Liver (tissue), 9 donors: ENCODE results near the gene WWC2. TPM values are rescaled to one million over a fixed set of nuclear protein-coding genes. Genes with fewer than 3 reads are reported as not detected.

Experiments
- DNase-seq: peaks from one replicate; pipeline ENCODE4 v3.0.0-alpha.2; 2017; ENCODE audit warnings: low spot score
- H3K27ac ChIP-seq, 2 donors: one replicate each; pipeline ENCODE4 v1.7.0; 2013; ENCODE audit warnings: inconsistent platforms in 2 of 2, low read length in 2 of 2, control low read depth in 1 of 2, low read depth in 1 of 2, mild to moderate bottlenecking in 1 of 2
- H3K27me3 ChIP-seq, 4 donors: one replicate each; pipeline versions ENCODE4 v1.6.1 to v1.7.0; 2013; ENCODE audit warnings: low read length in 3 of 4, inconsistent platforms in 1 of 4, mild to moderate bottlenecking in 1 of 4, moderate library complexity in 1 of 4; ENCODE audit not compliant: control insufficient read depth in 4 of 4, insufficient read depth in 4 of 4
- H3K36me3 ChIP-seq, 4 donors: one replicate each; pipeline versions ENCODE4 v1.6.1 to v1.7.0; 2013; ENCODE audit warnings: low read length in 3 of 4, mild to moderate bottlenecking in 3 of 4, low read depth in 1 of 4, moderate library complexity in 1 of 4; ENCODE audit not compliant: control insufficient read depth in 4 of 4, insufficient read depth in 3 of 4
- H3K4me1 ChIP-seq, 4 donors: one replicate each; pipeline versions ENCODE4 v1.6.1 to v1.7.0; 2013; ENCODE audit warnings: low read length in 3 of 4, mild to moderate bottlenecking in 3 of 4, moderate library complexity in 1 of 4; ENCODE audit not compliant: control insufficient read depth in 4 of 4, insufficient read depth in 4 of 4
- H3K4me3 ChIP-seq, 3 donors: one replicate each; pipeline versions ENCODE4 v1.6.1 to v1.7.0; 2013; ENCODE audit warnings: low read length in 3 of 3, control low read depth in 1 of 3, low read depth in 1 of 3, mild to moderate bottlenecking in 1 of 3
- H3K9ac ChIP-seq, 2 donors: one replicate each; pipeline ENCODE4 v1.7.0; 2013; ENCODE audit warnings: low read length in 2 of 2, mild to moderate bottlenecking in 2 of 2, moderate library complexity in 2 of 2, control low read depth in 1 of 2, low read depth in 1 of 2
- H3K9me3 ChIP-seq, 4 donors: one replicate each; pipeline versions ENCODE4 v1.6.1 to v1.7.0; 2013; ENCODE audit warnings: low read length in 3 of 4; ENCODE audit not compliant: control insufficient read depth in 4 of 4
- EGR1 ChIP-seq, 2 donors: IDR thresholded peaks; 2 replicates each; pipeline ENCODE4 v1.6.1; 2016 to 2018; ENCODE audit warnings: antibody characterized with exemption in 2 of 2, low read depth in 2 of 2
- FOXA1 ChIP-seq: IDR thresholded peaks from 2 replicates; pipeline ENCODE4 v1.6.1; 2016; ENCODE audit warnings: antibody characterized with exemption
- FOXA2 ChIP-seq: IDR thresholded peaks from 2 replicates; pipeline ENCODE4 v1.6.1; 2016; ENCODE audit warnings: antibody characterized with exemption
- GABPA ChIP-seq, 2 donors: IDR thresholded peaks in 1 of 2; conservative IDR thresholded peaks in 1 of 2; 2 replicates each; pipeline ENCODE4 v1.6.1; 2016; ENCODE audit warnings: antibody characterized with exemption in 2 of 2, mild to moderate bottlenecking in 1 of 2, moderate library complexity in 1 of 2
- HNF4A ChIP-seq, 2 donors: conservative IDR thresholded peaks; 2 replicates each; pipeline ENCODE4 v1.6.1; 2016; ENCODE audit warnings: antibody characterized with exemption in 2 of 2, mild to moderate bottlenecking in 2 of 2
- HNF4G ChIP-seq: IDR thresholded peaks from 2 replicates; pipeline ENCODE4 v1.6.1; 2016; ENCODE audit warnings: antibody characterized with exemption
- JUND ChIP-seq, 2 donors: IDR thresholded peaks; 2 replicates each; pipeline ENCODE4 v1.6.1; 2016; ENCODE audit warnings: antibody characterized with exemption in 2 of 2
- NR2F2 ChIP-seq: IDR thresholded peaks from 2 replicates; pipeline ENCODE4 v1.6.1; 2016; ENCODE audit warnings: antibody characterized with exemption
- RAD21 ChIP-seq, 2 donors: IDR thresholded peaks; 2 replicates each; pipeline ENCODE4 v1.6.1; 2016; ENCODE audit warnings: antibody characterized with exemption in 2 of 2, mild to moderate bottlenecking in 2 of 2
- REST ChIP-seq: IDR thresholded peaks from 2 replicates; pipeline ENCODE4 v1.6.1; 2016; ENCODE audit warnings: antibody characterized with exemption, mild to moderate bottlenecking
- RXRA ChIP-seq, 2 donors: IDR thresholded peaks; 2 replicates each; pipeline ENCODE4 v1.6.1; 2017 to 2018; ENCODE audit warnings: antibody characterized with exemption in 2 of 2, mild to moderate bottlenecking in 1 of 2
- SP1 ChIP-seq: IDR thresholded peaks from 2 replicates; pipeline ENCODE4 v1.6.1; 2018; ENCODE audit warnings: antibody characterized with exemption, mild to moderate bottlenecking
- TAF1 ChIP-seq: conservative IDR thresholded peaks from 2 replicates; pipeline ENCODE4 v1.6.1; 2016; ENCODE audit warnings: antibody characterized with exemption, mild to moderate bottlenecking
- YY1 ChIP-seq: IDR thresholded peaks from 2 replicates; pipeline ENCODE4 v1.6.1; 2016; ENCODE audit warnings: antibody characterized with exemption, mild to moderate bottlenecking
- ZBTB33 ChIP-seq: IDR thresholded peaks from 2 replicates; pipeline ENCODE4 v1.6.1; 2016; ENCODE audit warnings: antibody characterized with exemption
- WGBS: extraction: QIAGEN DNeasy Blood & Tissue Kit; methylation state at CpG from one replicate; pipeline ENCODE4 v1.1.7; 2013; 5-methylcytosine and 5-hydroxymethylcytosine counted together
- polyA plus RNA-seq, 2 donors: library from polyadenylated mRNA; stranded (reverse) in 1 of 2; unstranded in 1 of 2; fragments of 200-250 nt in 1 of 2; fragments of >200 nt in 1 of 2; fragmentation: Nextera tagmentation in 1 of 2; extraction: Ambion mirVana in 1 of 2; gene quantifications; one replicate each; pipeline versions ENCODE4 v1.2.1 to v1.2.3, GENCODE V29; 2013 to 2015
- total RNA-seq, 2 donors: library from RNA; depleted of rRNA; stranded (reverse); fragments of >200 nt; gene quantifications; one replicate each; pipeline ENCODE4 v1.2.3, GENCODE V29; 2014
- TF ChIP-seq, protein P1 (sequence below): IDR thresholded peaks from 2 replicates; pipeline ENCODE4 v1.6.1; 2016; ENCODE audit warnings: antibody characterized with exemption
- TF ChIP-seq, protein P2 (sequence below): IDR thresholded peaks from 2 replicates; pipeline ENCODE4 v1.6.1; 2016; ENCODE audit warnings: antibody characterized with exemption
- TF ChIP-seq, protein P3 (sequence below): fragments of 150-350 bp; IDR thresholded peaks from 2 replicates; pipeline ENCODE4 v1.5.1; 2017; ENCODE audit warnings: improper control_type of control experiment, low read depth, low read length; ENCODE audit not compliant: missing input control
- donor health status: healthy.
- donor health status: healthy.
- donor health status: healthy.
- donor health status: healthy.
- donor health status: healthy.

WWC2 gene
- total RNA-seq: 10 to 100 TPM; 10.5 to 60.1 TPM
- 10 to 100 TPM in 1 of 2 donors, 1 to 10 TPM in 1; 8.6 to 16.1 TPM for polyA plus RNA-seq

DNA sequence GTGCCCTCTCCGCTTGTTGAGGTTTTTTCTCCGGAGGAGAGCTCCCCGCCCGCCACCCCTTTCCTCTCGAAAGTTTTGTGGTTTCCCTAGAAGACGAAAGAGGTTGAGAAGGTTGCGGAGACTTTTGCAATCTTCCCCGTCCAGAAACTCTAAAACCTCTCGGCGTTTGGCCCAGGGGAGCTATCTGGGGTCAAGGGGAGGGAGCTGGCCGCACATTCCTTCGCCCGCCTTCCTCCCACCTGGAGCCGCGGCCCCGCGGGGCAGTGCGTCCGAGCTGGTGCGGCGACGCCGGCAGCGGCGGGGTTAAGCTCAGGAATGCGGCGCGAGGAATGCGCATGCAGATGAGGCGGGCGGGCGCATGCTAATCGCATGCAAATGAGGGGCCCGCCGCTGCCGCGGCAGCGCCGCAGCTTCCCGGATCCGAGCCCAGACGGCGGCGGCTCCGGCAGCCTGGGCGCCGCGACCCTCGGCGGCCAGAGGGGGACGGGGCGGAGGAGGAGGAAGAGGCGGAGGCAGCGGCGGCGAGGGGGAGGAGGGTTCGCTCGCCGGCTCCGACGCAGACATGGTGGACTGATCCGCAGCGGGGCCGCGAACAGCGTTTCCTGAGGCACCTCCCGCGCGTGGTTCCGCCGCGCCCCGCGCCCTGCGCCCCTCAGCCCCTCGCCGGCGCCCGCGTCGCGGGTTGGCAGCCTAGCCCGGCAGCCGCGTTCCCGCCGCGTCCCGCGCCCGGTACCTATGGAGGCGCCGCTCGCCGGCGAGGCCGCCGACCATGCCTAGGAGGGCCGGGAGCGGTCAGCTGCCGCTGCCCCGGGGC lies at the start of gene WWC2:
WWC2 (plus strand) TSS at position 535 of the 814 bp plus-strand sequence; CDS start at position 770, 235 bp downstream.
- Histone ChIP-seq H3K27me3 (no peaks in the 10 kb centered on the region), H3K4me1 (peaks cover 12 to 39% (median 25%) of the 10 kb centered on the region in 4 donors), H3K36me3 (no peaks in the 10 kb centered on the region), H3K9ac (peak within 1 kb of the TSS; percentile 82 to 91), H3K9me3 (no peaks in the 10 kb centered on the region), H3K4me3 (peak within 1 kb of the TSS; percentile 80 to 88 (median 84)), H3K27ac (peak within 1 kb of the TSS; percentile 93)
- TF ChIP-seq ZBTB33 (no peak), TAF1 (no peak), NR2F2 (peak; percentile 39), GABPA (IDR thresholded peaks at IDR 0.05 in 1 of 2, conservative IDR thresholded peaks at IDR 0.05 in 1 of 2) (peak in 1 of 2 donors; percentile 14), FOXA2 (no peak), JUND (IDR thresholded peaks at IDR 0.05) (no peak), FOXA1 (no peak), HNF4G (no peak), HNF4A (conservative IDR thresholded peaks at IDR 0.05) (no peak), YY1 (peak; percentile 46), RXRA (IDR thresholded peaks at IDR 0.05) (peak; percentile 17 to 30), REST (peak; percentile 56), SP1 (peak; percentile 46), RAD21 (IDR thresholded peaks at IDR 0.05) (no peak), EGR1 (IDR thresholded peaks at IDR 0.05; ENCODE audit: low read depth in 2 of 2) (no peak)
- TF ChIP-seq, protein P1, sequence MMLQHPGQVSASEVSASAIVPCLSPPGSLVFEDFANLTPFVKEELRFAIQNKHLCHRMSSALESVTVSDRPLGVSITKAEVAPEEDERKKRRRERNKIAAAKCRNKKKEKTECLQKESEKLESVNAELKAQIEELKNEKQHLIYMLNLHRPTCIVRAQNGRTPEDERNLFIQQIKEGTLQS: no peak
- TF ChIP-seq, protein P2, sequence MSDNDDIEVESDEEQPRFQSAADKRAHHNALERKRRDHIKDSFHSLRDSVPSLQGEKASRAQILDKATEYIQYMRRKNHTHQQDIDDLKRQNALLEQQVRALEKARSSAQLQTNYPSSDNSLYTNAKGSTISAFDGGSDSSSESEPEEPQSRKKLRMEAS: no peak
- TF ChIP-seq, protein P3, sequence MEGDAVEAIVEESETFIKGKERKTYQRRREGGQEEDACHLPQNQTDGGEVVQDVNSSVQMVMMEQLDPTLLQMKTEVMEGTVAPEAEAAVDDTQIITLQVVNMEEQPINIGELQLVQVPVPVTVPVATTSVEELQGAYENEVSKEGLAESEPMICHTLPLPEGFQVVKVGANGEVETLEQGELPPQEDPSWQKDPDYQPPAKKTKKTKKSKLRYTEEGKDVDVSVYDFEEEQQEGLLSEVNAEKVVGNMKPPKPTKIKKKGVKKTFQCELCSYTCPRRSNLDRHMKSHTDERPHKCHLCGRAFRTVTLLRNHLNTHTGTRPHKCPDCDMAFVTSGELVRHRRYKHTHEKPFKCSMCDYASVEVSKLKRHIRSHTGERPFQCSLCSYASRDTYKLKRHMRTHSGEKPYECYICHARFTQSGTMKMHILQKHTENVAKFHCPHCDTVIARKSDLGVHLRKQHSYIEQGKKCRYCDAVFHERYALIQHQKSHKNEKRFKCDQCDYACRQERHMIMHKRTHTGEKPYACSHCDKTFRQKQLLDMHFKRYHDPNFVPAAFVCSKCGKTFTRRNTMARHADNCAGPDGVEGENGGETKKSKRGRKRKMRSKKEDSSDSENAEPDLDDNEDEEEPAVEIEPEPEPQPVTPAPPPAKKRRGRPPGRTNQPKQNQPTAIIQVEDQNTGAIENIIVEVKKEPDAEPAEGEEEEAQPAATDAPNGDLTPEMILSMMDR: peak; percentile 23
- WGBS: under 1% methylated on average over 102 of the region's 102 CpGs
- peak; percentile 78 for DNase-seq
